Measurements from ENCODE around the gene SPATA45.
"Not testable (repeated sequence)": the region's sequence is repeated elsewhere in the genome, so short reads cannot be mapped to it uniquely, and the experiment has no call there.

SPATA45 gene

GRCh38 chr1:212847549-212847948 lies at the start of gene SPATA45:
SPATA45 (minus strand) TSS chr1:212847649; CDS start chr1:212836149, 11,500 bp downstream.
- no peak for DNase-seq

- DNase-seq = no peak
These were observed 44.7 kb upstream of the SPATA45 start for GRCh38 chr1:212892108-212892507.

GRCh38 chr1:212884592-212884991 lies 37.1 kb upstream of the SPATA45 start:
- no peak for DNase-seq

GRCh38 chr1:212879947-212880690 lies 32.7 kb upstream of the SPATA45 start:
- no peak for DNase-seq

- DNase-seq = no peak
These were observed 31.0 kb upstream of the SPATA45 start for GRCh38 chr1:212878418-212878817.

- no peak for DNase-seq
These were observed 26.1 kb upstream of the SPATA45 start for GRCh38 chr1:212873518-212873917.

- DNase-seq = no peak
These were observed 24.5 kb upstream of the SPATA45 start for GRCh38 chr1:212871976-212872375.

GRCh38 chr1:212867192-212867591 lies 19.7 kb upstream of the SPATA45 start:
- no peak for DNase-seq

GRCh38 chr1:212864201-212864600 lies 16.8 kb upstream of the SPATA45 start:
- no peak for DNase-seq

- DNase-seq = not testable (repeated sequence)
These were observed 15.9 kb upstream of the SPATA45 start for GRCh38 chr1:212863345-212863744.

- no peak for DNase-seq
These were observed 14.8 kb upstream of the SPATA45 start for GRCh38 chr1:212862111-212862690.

- DNase-seq = no peak
These were observed 13.5 kb upstream of the SPATA45 start for GRCh38 chr1:212860713-212861581.

GRCh38 chr1:212858461-212859265 lies 11.2 kb upstream of the SPATA45 start:
- DNase-seq = no peak

- peak; percentile 95 for DNase-seq
These were observed 10.6 kb upstream of the SPATA45 start, which contains the start of gene FLVCR1 for GRCh38 chr1:212857992-212858460. FLVCR1 (plus strand) TSS chr1:212858275; CDS start chr1:212858453, 178 bp downstream.

- no peak for DNase-seq
These were observed 9.3 kb upstream of the SPATA45 start for GRCh38 chr1:212856755-212857154.

- no peak for DNase-seq
These were observed 6.2 kb upstream of the SPATA45 start for GRCh38 chr1:212853658-212854057.

- no peak for DNase-seq
These were observed 4.7 kb upstream of the SPATA45 start for GRCh38 chr1:212852105-212852688.

GRCh38 chr1:212844521-212844920 lies 2.9 kb downstream of the SPATA45 start:
- DNase-seq = not testable (repeated sequence)

GRCh38 chr1:212838145-212838544 lies 9.3 kb downstream of the SPATA45 start:
- no peak for DNase-seq

- DNase-seq = not testable (repeated sequence)
These were observed 13.9 kb downstream of the SPATA45 start for GRCh38 chr1:212833211-212834207.

GRCh38 chr1:212828395-212828794 lies 19.1 kb downstream of the SPATA45 start:
- DNase-seq = no peak

Measured in activated CD4-positive, CD25-positive, alpha-beta regulatory T cell treated with anti-CD3 and anti-CD28 coated beads, Interleukin-2, amount 50 U/mL, for 72 hours (primary cell).